Astrocyte of the spinal cord (primary cell): ENCODE data around the gene MUC2.

ENCODE experiments used
- DNase-seq: peaks from one replicate; pipeline ENCODE4 v3.0.0; 2011; ENCODE audit warnings: low read depth, low spot score
- H3K4me3 ChIP-seq: 2 replicates; pipeline ENCODE4 v1.5.1; 2011; ENCODE audit warnings: low read depth, mild to moderate bottlenecking, low read length, moderate library complexity
- in situ Hi-C: cut with HindIII; loops from 2 replicates; pipeline ENCODE4 v1.10.0; 2017; ENCODE audit warnings: low sequenced_read_pairs
- TF ChIP-seq, protein P1 (sequence below): IDR thresholded peaks from 2 replicates; pipeline ENCODE4 v1.5.1; 2012; ENCODE audit warnings: low read depth, mild to moderate bottlenecking, low read length, inconsistent platforms

MUC2 gene

DNA sequence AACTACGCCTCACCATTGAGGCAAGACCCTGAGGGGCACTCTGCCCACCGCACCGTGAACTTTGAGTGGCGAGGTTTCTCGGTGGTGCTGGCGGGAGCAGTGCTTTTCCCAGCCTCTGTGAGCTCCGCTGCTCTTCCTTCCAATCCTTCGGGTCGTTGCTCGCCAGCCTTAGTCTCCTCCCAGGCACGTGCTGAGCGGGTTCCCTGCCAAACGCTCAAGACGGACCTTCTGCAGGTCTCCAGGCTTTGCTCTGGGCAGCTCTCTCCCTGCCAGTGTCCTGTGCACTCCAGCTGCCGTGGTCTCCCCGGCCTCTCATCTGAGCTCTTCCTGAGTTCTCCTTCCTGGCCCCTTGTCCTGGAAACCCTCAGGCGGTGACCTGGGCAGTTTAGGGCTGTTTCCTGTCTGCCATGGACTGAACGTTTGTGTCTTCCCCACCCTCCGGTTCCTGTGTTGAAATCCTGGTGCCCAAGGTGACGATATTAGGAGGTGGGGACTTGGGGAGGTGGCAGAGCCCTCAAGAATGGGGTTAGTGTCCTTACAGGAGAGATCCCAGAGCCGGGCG lies 27.0 kb upstream of the MUC2 start:
- H3K4me3 ChIP-seq: no peak overlapping the region
- TF ChIP-seq, protein P1, sequence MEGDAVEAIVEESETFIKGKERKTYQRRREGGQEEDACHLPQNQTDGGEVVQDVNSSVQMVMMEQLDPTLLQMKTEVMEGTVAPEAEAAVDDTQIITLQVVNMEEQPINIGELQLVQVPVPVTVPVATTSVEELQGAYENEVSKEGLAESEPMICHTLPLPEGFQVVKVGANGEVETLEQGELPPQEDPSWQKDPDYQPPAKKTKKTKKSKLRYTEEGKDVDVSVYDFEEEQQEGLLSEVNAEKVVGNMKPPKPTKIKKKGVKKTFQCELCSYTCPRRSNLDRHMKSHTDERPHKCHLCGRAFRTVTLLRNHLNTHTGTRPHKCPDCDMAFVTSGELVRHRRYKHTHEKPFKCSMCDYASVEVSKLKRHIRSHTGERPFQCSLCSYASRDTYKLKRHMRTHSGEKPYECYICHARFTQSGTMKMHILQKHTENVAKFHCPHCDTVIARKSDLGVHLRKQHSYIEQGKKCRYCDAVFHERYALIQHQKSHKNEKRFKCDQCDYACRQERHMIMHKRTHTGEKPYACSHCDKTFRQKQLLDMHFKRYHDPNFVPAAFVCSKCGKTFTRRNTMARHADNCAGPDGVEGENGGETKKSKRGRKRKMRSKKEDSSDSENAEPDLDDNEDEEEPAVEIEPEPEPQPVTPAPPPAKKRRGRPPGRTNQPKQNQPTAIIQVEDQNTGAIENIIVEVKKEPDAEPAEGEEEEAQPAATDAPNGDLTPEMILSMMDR: no peak
- in situ Hi-C loops: no loop called here
- no peak for DNase-seq

DNA sequence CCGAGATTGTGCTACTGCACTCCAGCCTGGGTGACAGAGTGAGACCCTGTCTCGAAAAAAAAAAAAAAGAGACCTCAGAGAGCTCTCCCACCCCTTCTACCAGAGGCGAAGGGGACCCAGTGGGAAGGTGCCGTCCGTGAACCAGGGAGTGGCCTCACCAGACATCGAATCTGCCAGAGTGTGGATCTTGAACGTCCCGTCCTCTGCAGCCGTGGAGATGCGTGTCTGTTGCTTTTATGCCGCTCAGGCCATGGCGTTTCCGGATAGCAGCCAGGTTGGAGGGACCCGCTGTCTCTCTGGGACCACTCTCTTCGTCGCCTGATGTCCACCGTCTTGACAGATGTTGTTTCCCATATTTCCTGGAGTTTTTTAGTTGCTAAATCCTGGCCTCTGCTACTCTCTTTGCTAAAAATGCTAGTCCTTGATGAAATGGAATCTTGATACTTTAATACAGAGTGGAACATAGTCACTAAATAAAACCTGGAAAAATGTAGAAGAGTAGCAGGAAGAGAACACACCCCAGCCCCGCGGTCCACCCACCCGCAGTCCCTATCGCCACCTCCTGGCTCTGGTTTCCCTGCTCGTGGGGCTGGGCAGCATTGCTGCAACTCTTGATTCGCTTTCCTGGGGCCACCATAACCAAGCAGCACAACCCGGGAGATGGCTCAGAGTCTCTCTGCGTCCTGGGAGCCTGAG lies 26.2 kb upstream of the MUC2 start:
- in situ Hi-C loops: no loop called here
- no peak for DNase-seq
- TF ChIP-seq, protein P1: no peak
- H3K4me3 ChIP-seq: no peak overlapping the region

DNA sequence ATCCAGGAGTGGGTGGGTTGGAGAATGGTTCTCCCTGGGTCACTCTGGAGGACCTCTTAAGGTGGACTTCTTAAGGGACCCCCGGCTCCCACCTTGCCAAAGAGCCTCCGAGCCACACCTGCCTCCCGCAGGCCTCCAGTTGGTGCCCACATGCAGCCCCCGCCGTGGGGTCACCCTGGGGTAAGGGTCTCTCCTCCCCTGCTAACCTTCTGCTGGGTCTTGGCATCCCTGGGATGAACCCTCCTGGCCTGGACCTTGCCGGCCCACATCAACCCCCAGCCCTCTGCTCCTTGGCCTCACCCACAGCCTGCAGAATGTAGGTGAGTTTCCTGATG lies 25.6 kb upstream of the MUC2 start:
- in situ Hi-C loops: no loop called here
- TF ChIP-seq, protein P1: no peak
- no peak for DNase-seq
- no peak overlapping the region for H3K4me3 ChIP-seq

DNA sequence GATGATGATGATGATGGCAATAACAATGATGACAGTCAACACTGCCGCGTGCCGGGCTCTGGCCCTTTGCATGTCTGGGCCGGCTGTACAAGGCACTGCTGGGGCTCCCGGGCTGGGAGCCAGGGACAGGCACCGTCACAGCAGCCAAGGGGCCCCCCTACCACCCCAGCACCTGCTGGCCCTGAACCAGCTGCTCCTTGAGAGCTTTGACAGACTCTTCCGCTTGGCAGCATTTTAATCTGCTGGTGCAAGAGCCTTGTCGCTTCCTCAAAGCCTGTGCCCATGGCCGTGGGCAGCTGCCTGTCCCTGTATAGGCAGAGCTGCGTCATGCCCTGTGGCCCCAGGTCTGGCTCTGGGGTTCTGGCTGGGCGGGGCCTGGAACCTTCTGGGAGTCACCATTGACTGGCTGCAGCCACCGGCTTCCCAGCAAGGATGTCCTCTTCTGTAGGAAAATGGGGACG lies 25.2 kb upstream of the MUC2 start:
- TF ChIP-seq, protein P1: no peak
- DNase-seq: no peak
- in situ Hi-C loops: no loop called here
- no peak overlapping the region for H3K4me3 ChIP-seq

DNA sequence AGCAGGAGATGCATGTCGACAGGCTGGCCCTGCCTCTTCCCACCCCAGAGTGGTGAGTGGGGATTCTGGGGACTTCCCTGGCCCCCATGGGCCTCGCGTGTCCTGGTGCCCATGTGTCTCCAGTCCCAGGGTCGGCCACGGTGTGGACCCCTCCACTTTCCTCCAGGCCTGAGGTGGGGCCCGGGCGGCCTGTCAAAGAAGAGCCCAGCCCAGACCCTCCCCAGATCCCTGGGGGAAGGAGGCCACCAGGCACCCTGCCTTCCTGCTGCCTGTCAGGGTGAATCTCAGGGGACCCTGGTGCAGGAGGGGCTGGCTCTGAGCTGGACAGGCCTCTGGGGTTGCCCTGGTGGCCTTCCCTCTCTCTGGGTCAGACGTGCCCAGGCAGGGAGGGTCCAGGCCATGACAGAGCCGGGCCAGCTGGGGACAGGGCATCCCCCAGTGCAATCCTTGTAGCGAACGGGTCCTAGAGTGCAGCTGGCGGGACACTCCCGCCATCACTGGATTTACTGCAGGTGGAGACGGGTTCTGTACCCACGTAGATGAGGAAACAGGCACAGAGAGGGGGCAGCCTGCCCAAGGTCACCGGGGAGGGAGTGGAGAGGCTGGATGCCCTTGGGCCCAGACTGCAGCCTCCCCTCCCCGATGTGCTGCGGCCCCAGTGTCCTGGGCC lies 24.6 kb upstream of the MUC2 start:
- no peak for DNase-seq
- TF ChIP-seq, protein P1: no peak
- H3K4me3 ChIP-seq: no peak overlapping the region
- in situ Hi-C loops: no loop called here

DNA sequence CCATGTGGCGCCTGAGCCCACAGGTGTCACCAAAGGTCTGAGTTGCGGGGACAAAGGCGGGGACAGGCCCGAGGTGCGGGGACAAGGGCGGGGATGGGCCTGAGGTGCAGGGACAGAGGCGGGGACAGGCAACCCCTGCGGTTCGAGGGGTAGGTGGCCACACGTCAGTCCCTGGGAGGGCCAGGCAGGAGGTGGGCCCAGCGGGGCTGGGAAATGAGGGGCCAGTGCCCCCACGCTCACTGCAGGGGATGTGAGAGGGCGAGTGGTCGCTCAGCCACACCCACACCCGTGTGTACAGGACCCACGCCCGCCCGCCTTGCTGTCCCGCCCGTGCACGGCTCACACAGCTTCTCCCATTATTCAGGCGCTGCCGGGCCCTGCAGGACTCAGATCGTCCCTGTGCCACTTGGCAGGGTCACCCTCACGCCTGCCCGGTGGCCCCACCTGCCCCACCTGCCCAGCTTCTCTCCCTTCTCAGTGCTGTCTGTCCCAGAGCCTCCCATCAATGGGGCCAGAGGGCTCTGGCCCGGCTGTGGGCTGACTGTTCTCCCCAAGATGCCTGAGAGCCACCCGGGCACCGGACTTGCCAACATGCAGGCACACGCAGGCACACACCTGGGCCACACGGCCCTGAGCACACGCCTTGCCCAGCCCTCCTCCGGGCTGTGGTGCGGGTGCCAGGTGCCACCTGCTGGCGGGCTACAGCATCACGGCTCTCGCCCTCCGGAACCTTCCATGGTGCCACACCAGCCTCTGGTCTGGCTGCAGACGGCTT lies 23.9 kb upstream of the MUC2 start:
- in situ Hi-C loops: no loop called here
- H3K4me3 ChIP-seq: no peak overlapping the region
- TF ChIP-seq, protein P1: peak; percentile 86
- peak; percentile 32 for DNase-seq
